ENCODE results near the gene GLYR1.
"Not testable (repeated sequence)": the region's sequence is repeated elsewhere in the genome, so short reads cannot be mapped to it uniquely, and the experiment has no call there.

The GLYR1 gene

DNA sequence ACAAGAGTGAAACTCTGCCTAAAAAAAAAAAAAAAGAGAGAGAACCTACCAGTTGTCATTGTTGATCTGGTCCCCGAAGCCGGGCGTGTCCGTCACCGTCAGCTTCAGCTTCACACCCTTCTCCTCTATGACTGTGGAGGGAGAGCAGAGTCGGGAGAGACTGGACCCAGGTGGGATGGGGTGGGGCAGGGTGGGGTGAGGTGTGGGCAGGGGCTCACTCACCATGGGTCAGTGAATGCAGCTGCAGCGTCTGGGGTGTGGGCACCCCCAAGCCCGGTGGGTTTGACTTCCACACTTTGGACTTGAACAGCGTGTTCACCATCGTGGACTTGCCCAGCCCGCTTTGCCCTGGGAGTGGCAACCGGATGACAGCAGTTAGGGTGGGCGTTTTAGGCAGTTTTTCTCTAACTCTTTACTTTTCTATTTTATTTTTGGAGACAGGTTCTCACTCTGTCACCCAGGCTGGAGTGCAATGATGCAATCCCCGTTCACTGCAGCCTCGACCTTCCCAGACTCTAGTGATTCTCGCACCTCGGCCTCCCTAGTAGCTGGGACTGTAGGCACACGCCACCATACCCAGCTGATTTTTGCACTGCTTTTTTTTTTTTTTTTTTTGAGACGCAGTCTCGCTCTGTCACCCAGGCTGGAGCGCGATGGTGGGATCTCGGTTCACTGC lies 61.2 kb downstream of the GLYR1 start:
- no peak for DNase-seq

DNA sequence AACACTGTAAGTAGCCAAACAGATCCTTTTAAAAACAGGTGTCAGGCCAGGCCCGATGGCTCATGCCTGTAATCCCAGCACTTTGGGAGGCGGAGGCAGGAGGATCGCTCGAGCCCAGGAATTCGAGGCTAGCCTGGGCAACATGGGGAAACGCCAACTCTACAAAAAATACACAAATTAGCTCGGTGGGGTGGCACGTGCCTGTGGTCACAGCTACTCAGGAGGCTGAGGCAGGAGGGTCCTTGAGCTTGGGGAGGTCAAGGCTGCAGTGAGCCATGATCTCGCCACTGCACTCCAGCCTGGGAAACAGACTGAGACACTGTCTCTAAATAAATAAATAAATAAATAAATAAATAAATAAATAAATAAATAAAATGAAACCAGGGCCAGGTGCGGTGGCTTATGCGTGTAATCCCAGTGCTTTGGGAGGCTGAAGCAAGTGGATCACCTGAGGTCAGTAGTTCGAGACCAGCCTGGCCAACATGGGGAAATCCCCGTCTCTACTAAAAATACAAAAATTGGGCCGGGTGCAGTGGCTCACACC lies 62.6 kb downstream of the GLYR1 start:
- DNase-seq = not testable (repeated sequence)

DNA sequence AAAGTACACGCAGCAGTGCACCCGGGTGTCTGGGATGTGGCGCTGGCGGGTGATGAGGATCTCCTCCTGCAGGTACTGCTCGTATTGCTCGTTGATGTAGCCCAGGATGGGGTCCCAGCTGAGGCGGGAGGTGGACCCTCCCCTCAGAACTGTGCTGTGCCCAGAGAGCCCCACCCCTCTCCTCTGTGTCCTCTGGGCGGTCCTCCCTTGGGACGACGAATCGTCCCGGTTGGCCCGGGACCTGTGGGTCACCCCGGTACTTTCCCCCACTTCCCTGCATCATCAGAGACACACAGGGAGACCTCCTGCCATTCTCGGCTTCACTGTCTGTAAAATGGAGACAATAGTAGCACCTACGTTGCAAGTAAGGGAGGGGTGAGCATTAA lies 63.1 kb downstream of the GLYR1 start:
- DNase-seq = no peak

- DNase-seq = no peak
These were observed 63.7 kb downstream of the GLYR1 start for GRCh38 chr16:4783251-4783950.

GRCh38 chr16:4780235-4780634 lies 66.9 kb downstream of the GLYR1 start:
- no peak for DNase-seq

- DNase-seq = no peak
These were observed 69.1 kb downstream of the GLYR1 start for GRCh38 chr16:4778050-4778392.

GRCh38 chr16:4777339-4778049 lies 69.6 kb downstream of the GLYR1 start:
- DNase-seq = no peak

DNA sequence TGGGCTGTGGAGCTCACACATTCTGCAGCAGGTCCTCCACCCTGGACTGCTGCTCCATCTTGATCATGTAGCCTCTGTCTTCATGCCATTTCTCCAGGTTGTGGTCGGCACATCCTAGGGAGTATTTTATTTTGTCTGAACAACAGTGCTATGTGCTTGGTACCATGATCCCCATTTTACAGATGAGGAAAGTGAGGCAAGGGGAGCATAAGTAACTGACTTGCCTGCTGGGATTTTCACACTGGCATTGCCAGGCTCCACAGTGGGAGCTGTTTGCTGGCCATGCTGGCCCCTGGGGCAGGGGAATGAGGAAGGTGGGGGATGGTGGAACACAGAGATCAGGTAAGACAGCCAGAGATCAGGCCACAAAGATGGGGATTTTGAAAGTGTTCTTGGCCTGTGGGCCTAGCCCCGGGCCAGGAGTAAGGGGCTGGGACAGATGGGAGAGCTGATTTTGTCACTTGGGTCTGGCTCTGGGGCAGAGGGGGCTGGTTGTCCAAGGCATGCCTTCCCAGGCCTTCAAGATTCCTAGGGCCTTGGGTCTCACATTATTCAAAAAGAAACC lies 70.9 kb downstream of the GLYR1 start:
- DNase-seq = no peak

GRCh38 chr16:4775005-4775404 lies 72.1 kb downstream of the GLYR1 start:
- DNase-seq = no peak

- DNase-seq = no peak
These were observed 74.7 kb downstream of the GLYR1 start for GRCh38 chr16:4772351-4772750.

DNA sequence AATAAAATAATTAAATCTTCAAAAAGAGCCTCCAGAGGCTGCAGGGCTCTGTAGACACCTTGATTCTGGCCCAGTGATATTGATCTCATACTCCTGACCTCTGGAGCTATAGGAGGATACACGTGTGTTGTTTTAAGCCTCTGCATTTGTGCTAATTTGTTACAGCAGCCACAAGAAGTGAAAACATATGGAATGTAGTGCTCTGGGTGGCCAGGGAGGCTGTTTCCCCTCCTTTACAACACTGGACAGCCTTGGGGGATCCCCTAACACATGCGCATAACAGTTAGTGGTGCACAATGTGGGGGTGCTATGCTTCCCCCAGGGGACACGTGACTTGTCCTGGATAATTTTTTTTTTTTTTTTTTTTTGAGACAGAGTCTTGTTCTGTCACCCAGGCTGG lies 75.4 kb downstream of the GLYR1 start:
- DNase-seq = no peak

- DNase-seq = no peak
These were observed 77.8 kb downstream of the GLYR1 start for GRCh38 chr16:4769306-4769638.

DNA sequence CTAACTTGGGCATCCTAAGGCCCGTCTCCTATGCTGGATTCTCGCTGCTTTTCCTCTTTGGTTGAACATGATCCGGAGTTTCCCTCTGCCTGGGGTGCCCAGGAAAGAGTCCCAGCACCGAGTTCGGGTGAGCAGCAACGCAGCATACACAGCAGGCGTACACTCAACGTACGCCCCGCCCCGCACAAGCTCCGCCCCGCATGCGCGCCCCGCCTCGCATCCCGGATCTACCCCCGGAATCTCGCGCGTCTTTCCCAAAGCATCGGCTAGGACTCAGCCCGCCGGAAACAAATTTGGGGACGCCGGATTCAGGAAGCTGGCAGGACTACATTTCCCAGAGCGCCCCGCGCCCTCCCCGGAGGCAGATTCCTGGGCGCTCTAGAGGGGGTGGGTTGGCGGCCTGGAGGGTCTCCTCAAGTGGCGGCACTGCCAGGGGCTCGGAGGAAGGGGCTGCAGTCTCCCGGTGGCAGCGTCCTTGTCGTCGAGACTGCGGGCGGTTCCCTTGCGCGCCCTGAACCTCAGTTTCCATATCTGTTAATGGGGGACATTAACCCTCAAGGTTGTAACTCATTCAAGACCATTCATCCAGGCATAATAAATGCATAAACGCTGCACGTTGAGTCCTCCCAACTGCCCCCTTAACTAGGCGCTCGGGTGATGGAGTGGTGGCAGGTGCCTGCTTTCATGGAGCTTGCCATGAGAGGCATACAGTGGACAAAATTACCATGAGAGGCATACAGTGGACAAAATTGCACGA lies 78.4 kb downstream of the GLYR1 start:
- DNase-seq = peak; percentile 97 to 98

DNA sequence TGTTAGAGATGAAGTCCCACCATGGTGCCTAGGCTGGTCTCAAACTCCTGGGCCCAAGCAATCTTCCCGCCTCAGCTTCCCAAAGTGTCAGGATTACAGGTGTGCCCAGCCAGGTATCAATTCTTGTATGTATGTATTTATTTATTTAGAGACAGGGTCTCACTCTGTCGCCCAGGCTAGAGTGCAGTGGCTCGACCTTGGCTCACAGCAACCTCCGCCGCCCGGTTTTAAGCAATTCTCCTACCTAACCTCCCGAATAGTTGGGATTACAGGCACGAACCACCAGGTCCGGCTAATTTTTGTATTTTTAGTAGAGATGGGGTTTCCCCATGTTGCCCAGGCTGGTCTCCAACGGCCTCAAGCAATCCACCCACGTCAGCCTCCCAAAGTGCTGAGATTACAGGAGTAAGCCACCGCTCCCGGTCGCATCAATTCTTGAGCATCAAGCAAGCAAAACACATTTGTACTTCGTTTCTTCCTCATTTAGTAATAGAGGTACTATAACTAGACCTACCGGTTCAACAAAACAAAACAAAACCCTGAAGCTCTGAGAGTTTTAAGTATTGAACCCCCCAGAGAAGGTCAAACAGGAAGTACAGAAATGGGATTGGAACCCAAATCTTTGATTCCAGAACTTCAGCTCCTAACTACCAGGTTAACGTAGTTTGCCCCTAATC lies 79.1 kb downstream of the GLYR1 start:
- peak; percentile 30 to 42 for DNase-seq

GRCh38 chr16:4766875-4767628 lies 80.0 kb downstream of the GLYR1 start, which contains the start of gene ZNF500:
Gene ZNF500 (minus strand): TSS chr16:4767162. CDS start chr16:4765978, 1,184 bp downstream.
- peak; percentile 99 for DNase-seq

- no peak for DNase-seq
These were observed 81.3 kb downstream of the GLYR1 start for GRCh38 chr16:4765511-4766474.

DNA sequence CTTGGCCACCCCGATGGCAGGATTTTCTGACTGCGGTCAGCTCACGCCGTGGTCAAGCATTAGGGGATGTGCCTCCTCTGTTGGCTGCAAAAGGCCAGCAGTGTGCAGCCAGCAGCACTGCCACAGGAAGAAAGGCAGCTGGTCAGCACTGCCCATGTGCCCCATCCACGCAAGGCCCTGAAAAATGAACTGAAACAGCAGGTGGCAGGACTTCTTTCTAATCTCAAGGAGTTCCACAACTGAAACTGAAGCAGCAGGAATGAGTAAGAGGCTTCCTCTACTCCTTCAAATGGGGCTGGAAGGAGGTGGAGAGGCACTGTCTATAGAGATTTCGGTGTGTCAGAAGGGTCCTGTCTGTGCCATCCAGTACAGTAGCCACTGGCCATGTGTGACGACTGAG lies 83.3 kb downstream of the GLYR1 start:
- DNase-seq = no peak

- no peak for DNase-seq
These were observed 84.9 kb downstream of the GLYR1 start for GRCh38 chr16:4762205-4762604.

GRCh38 chr16:4760221-4760910 lies 86.7 kb downstream of the GLYR1 start:
- no peak for DNase-seq

DNA sequence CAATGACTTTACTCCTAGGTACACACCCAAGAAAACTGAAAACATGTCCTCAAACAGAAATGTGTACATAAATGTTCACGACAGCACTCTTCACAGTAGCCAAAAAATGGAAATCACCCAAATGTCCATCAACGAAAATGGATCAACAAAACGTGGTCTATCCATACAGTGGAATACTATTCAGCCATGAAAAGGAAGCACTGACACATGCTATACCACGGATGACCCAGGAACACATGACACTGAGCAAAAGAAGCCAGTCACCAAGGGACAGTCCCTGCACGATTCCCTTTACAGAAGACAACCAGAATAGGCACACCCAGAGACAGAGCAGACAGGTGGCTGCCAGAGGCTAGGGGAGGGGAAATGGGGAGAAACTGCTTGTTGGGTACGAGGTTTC lies 91.4 kb downstream of the GLYR1 start:
- DNase-seq = no peak
